Measurements from ENCODE around the gene GRAP2.

- TF ChIP-seq CTCF (IDR thresholded peaks at IDR 0.05) (no peak), POLR2A (IDR thresholded peaks at IDR 0.05; ENCODE audit: low read depth) (no peak), POLR2AphosphoS5 (IDR thresholded peaks at IDR 0.05) (no peak)
Observed at GRCh38 chr22:39880722-39881121, 20.2 kb upstream of the GRAP2 start.

Measured in esophagus muscularis mucosa (tissue), 3 donors.